Natural killer cell (primary cell): ENCODE data around the gene HDLBP. TPM values are rescaled to one million over a fixed set of nuclear protein-coding genes. Genes with fewer than 3 reads are reported as not detected.
A peak's percentile ranks its signal among the peaks of the same experiment; 100 is the strongest.
"Not testable (repeated sequence)": the region's sequence is repeated elsewhere in the genome, so short reads cannot be mapped to it uniquely, and the experiment has no call there.

Experiments used
- ATAC-seq, 3 donors: fragments of 150-1000 bp in 2 of 3; fragments of 200-7000 bp in 1 of 3; cut with Tn5 transposase; 1 replicate in 1 of 3; 2 replicates in 2 of 3; pipeline ENCODE4 v1.10.0; 2021; ENCODE audit warnings: mild to moderate bottlenecking in 2 of 3, moderate library complexity in 2 of 3
- DNase-seq, 2 donors: peaks; one replicate each; pipeline versions ENCODE4 v3.0.0 to v3.0.0-alpha.2; 2013 to 2021; ENCODE audit warnings: mixed read lengths in 1 of 2
- H3K27ac ChIP-seq: one replicate; pipeline ENCODE4 v1.5.1; 2013; ENCODE audit warnings: mild to moderate bottlenecking, low read length
- H3K27me3 ChIP-seq: one replicate; pipeline ENCODE4 v1.6.1; 2013; ENCODE audit warnings: low read length; ENCODE audit not compliant: control insufficient read depth, insufficient read depth
- H3K36me3 ChIP-seq: one replicate; pipeline ENCODE4 v1.6.1; 2013; ENCODE audit warnings: low read length; ENCODE audit not compliant: control insufficient read depth, insufficient read depth
- H3K4me1 ChIP-seq: one replicate; pipeline ENCODE4 v1.6.1; 2013; ENCODE audit warnings: low read length; ENCODE audit not compliant: control insufficient read depth, insufficient read depth
- H3K4me3 ChIP-seq: one replicate; pipeline ENCODE4 v1.5.1; 2013; ENCODE audit warnings: low read length
- H3K9me3 ChIP-seq: one replicate; pipeline ENCODE4 v1.6.1; 2013; ENCODE audit warnings: low read length; ENCODE audit not compliant: control insufficient read depth, insufficient read depth
- H3K27ac Mint-ChIP-seq, 2 donors: one replicate each; pipeline ENCODE4 v1.8.0; 2022; ENCODE audit warnings: mild to moderate bottlenecking in 2 of 2, mixed read lengths in 2 of 2, moderate library complexity in 1 of 2
- H3K27me3 Mint-ChIP-seq, 2 donors: one replicate each; pipeline ENCODE4 v1.8.0; 2022; ENCODE audit warnings: low read depth in 2 of 2, mixed read lengths in 2 of 2
- H3K36me3 Mint-ChIP-seq: one replicate; pipeline ENCODE4 v1.8.0; 2022; ENCODE audit warnings: mixed read lengths
- H3K4me1 Mint-ChIP-seq, 2 donors: one replicate each; pipeline ENCODE4 v1.8.0; 2022; ENCODE audit warnings: mixed read lengths in 2 of 2
- H3K4me3 Mint-ChIP-seq: one replicate; pipeline ENCODE4 v1.8.0; 2022; ENCODE audit warnings: mild to moderate bottlenecking, moderate library complexity, mixed read lengths
- H3K9me3 Mint-ChIP-seq, 2 donors: one replicate each; pipeline ENCODE4 v1.8.0; 2022; ENCODE audit warnings: mixed read lengths in 2 of 2
- WGBS: methylation state at CpG from one replicate; pipeline ENCODE4 v1.1.7; 2013; ENCODE audit warnings: missing lambda C conversion rate; ENCODE audit not compliant: insufficient coverage; 5-methylcytosine and 5-hydroxymethylcytosine counted together
- intact Hi-C: fragments of 100-400 bp; cut with micrococcal nuclease; formaldehyde crosslinking; loops from one replicate; pipeline ENCODE4 v1.14.2; 2022
- total RNA-seq, 4 donors: library from RNA; stranded (reverse); fragments of 120-200 nt in 1 of 4; gene quantifications; one replicate each; pipeline versions ENCODE4 v1.2.3 to v1.2.4, GENCODE V29; 2013 to 2022
- TF ChIP-seq, protein P1 (sequence below): fragments of 200-600 bp; IDR thresholded peaks from one replicate; pipeline ENCODE4 v1.8.0; 2022; ENCODE audit warnings: antibody characterized with exemption

The HDLBP gene
- total RNA-seq, 3 donors from 2014 or later (not counting 1 experiment from before 2014, with no cell fraction given): 170 to 200 (median 177) TPM

DNA sequence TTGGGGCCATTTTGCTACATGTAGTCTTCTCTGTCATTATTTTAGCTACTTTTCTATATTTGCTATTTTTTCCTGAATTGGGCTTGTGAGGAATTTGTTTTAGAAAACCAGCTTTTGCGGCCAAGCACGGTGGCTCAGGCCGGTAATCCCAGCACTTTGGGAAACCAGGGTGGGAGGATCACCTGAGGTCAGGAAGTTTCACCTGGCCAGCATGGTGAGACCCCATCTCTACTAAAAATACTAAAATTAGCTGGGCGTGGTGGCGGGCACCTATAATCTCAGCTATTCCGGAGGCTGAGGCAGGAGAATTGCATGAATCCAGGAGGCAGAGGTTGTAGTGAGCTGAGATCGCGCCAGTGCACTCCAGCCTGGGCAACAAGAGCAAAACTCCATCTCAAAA is 4.9 kb upstream of the HDLBP start:
- Histone ChIP-seq H3K4me3 (no peak overlapping the region), H3K27me3 (no peaks in the 10 kb centered on the region), H3K36me3 (peaks cover 16% of the 10 kb centered on the region), H3K4me1 (peaks cover 23% of the 10 kb centered on the region), H3K9me3 (no peaks in the 10 kb centered on the region), H3K27ac (no peak overlapping the region)
- DNase-seq (no peak), ATAC-seq (no peak)
- intact Hi-C loops: no loop called here
- Mint-ChIP-seq H3K27me3 (no peaks in the 10 kb centered on the region), H3K9me3 (no peaks in the 10 kb centered on the region), H3K36me3 (no peaks in the 10 kb centered on the region), H3K27ac (peak overlapping the region; percentile 61 to 96), H3K4me3 (no peak overlapping the region), H3K4me1 (peaks cover 61 to 75% of the 10 kb centered on the region in 2 donors)
- TF ChIP-seq, protein P1, sequence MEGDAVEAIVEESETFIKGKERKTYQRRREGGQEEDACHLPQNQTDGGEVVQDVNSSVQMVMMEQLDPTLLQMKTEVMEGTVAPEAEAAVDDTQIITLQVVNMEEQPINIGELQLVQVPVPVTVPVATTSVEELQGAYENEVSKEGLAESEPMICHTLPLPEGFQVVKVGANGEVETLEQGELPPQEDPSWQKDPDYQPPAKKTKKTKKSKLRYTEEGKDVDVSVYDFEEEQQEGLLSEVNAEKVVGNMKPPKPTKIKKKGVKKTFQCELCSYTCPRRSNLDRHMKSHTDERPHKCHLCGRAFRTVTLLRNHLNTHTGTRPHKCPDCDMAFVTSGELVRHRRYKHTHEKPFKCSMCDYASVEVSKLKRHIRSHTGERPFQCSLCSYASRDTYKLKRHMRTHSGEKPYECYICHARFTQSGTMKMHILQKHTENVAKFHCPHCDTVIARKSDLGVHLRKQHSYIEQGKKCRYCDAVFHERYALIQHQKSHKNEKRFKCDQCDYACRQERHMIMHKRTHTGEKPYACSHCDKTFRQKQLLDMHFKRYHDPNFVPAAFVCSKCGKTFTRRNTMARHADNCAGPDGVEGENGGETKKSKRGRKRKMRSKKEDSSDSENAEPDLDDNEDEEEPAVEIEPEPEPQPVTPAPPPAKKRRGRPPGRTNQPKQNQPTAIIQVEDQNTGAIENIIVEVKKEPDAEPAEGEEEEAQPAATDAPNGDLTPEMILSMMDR: no peak
- 92% methylated on average over 6 of the region's 8 CpGs for WGBS

DNA sequence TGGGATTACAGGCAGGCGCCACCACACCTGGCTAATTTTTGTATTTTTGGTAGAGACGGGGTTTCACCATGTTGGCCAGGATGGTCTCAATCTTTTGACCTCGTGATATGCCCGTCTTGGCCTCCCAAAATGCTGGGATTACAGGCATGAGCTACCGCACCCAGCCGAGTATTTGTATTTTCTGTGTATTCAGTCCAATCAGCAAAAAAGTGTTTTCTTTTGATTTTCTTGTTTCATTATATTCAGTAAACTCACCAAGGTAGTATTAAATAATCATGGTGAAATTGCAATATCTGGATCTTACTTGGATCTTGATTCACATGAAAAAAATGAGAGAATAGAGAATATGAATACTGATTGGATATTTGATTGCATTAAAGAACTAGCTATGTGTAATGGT is 3.4 kb upstream of the HDLBP start:
- H3K27ac Mint-ChIP-seq: peak overlapping the region; percentile 96 to 99

DNA sequence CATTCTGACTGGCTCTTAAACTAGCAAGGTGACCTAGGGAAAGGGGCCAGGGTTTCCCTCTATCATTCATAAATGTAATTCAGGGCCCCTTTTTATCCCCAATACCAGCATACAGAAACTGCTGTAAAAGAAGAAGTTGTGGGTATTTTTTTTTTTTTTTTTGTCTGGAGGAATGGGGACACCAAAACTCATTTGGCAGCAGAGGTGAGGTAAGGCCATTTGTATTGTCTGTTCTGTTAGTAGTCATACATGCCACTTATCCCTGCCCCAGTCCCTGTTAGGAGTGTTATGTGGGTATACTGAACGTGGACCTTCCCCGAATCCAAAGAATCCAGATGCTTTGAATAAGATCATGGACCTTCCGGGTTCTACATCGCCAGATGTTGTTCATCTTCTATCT is 1.9 kb upstream of the HDLBP start:
- H3K36me3 Mint-ChIP-seq: no peaks in the 10 kb centered on the region
- H3K27me3 Mint-ChIP-seq: no peaks in the 10 kb centered on the region
- H3K9me3 Mint-ChIP-seq: no peaks in the 10 kb centered on the region
- peak overlapping the region; percentile 96 to 99 for H3K27ac Mint-ChIP-seq
- Histone ChIP-seq H3K36me3 (peaks cover 9% of the 10 kb centered on the region), H3K27me3 (no peaks in the 10 kb centered on the region), H3K4me1 (peaks cover 32% of the 10 kb centered on the region), H3K27ac (peak overlapping the region; percentile 98), H3K4me3 (peak overlapping the region; percentile 85), H3K9me3 (no peaks in the 10 kb centered on the region)
- 90% methylated on average over 4 of the region's 4 CpGs for WGBS
- peaks cover 69 to 81% of the 10 kb centered on the region in 2 donors for H3K4me1 Mint-ChIP-seq
- H3K4me3 Mint-ChIP-seq: peak overlapping the region; percentile 97
- intact Hi-C loops: loop anchor here (5.0 to 10.0 kb wide), 6 partner anchors 45 to 753 kb away; partner anchors contain the start of genes ATG4B, DUSP28, RNPEPL1 and STK25
- ATAC-seq (no peak), DNase-seq (no peak)
- TF ChIP-seq, protein P1: no peak

More for the DNA sequence above, 3.4 kb upstream of the HDLBP start:
- intact Hi-C loops: loop anchor here (5.0 to 10.0 kb wide), 6 partner anchors 47 to 754 kb away; partner anchors contain the start of genes ATG4B, DUSP28, RNPEPL1 and STK25
- peaks cover 30% of the 10 kb centered on the region for H3K4me1 ChIP-seq
- WGBS: 93% methylated on average over 6 of the region's 6 CpGs
- H3K36me3 Mint-ChIP-seq, H3K4me3 ChIP-seq, H3K27me3 ChIP-seq, H3K9me3 ChIP-seq, H3K9me3 Mint-ChIP-seq, H3K36me3 ChIP-seq, H3K27ac ChIP-seq, DNase-seq, H3K27me3 Mint-ChIP-seq, ATAC-seq: not testable (repeated sequence)
- Mint-ChIP-seq H3K4me1 (peaks cover 63 to 78% of the 10 kb centered on the region in 2 donors), H3K4me3 (peak overlapping the region; percentile 9)

DNA sequence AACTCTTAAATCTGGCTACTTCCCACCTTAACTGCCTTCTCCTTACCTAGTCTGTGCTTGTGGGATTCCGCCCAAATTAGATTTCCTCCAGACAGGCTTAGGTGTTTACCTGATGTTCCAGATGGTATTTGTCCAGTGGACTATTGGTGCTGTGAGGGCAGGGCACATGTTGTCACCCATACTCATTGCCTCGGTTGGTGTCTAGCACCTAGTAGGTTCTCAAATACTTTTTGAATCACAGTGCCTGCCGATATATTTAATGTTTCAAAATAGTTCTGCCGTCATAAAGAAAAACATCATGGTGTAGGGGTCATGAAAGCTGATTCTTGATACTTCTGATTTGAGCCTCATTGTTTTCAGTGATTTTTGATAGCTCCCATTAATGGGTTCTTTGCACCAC is 1.4 kb upstream of the HDLBP start:
- H3K36me3 Mint-ChIP-seq: no peaks in the 10 kb centered on the region
- Histone ChIP-seq H3K27me3 (no peaks in the 10 kb centered on the region), H3K4me1 (peaks cover 32% of the 10 kb centered on the region), H3K9me3 (no peaks in the 10 kb centered on the region), H3K27ac (peak overlapping the region; percentile 98), H3K4me3 (peak overlapping the region; percentile 85), H3K36me3 (peaks cover 6% of the 10 kb centered on the region)
- H3K27ac Mint-ChIP-seq: peak overlapping the region; percentile 96 to 99
- intact Hi-C loops: loop anchor here (5.0 to 10.0 kb wide), 6 partner anchors 45 to 752 kb away; partner anchors contain the start of genes ATG4B, DUSP28, RNPEPL1 and STK25
- ATAC-seq (no peak), DNase-seq (no peak)
- 14% methylated on average over 4 of the region's 4 CpGs for WGBS
- H3K27me3 Mint-ChIP-seq: no peaks in the 10 kb centered on the region
- H3K4me3 Mint-ChIP-seq: peak overlapping the region; percentile 97
- H3K4me1 Mint-ChIP-seq: peaks cover 66 to 80% of the 10 kb centered on the region in 2 donors
- TF ChIP-seq, protein P1: no peak
- no peaks in the 10 kb centered on the region for H3K9me3 Mint-ChIP-seq
